Activated B cell treated with CpG ODN at 0.5 μM for 24 hours (primary cell): Measurements from ENCODE around the gene OR9A4. TPM values are rescaled to one million over a fixed set of nuclear protein-coding genes. Genes with fewer than 3 reads are reported as not detected.

Source experiments
- ATAC-seq: fragments of 200-7000 bp; cut with Tn5 transposase; one replicate; pipeline ENCODE4 v1.10.0; 2021; ENCODE audit warnings: low read depth, mild to moderate bottlenecking, moderate library complexity
- CTCF ChIA-PET: fragments of 350-600 bp; sonication (Branson Sonifier 250); formaldehyde crosslinking; loops from one replicate; lab custom pipeline; 2021; ENCODE audit warnings: antibody characterized with exemption; lab: Charles Lee
- POLR2A ChIA-PET: fragments of 350-600 bp; sonication (Branson Sonifier 250); formaldehyde crosslinking; loops from one replicate; lab custom pipeline; 2021; ENCODE audit warnings: antibody characterized with exemption; lab: Charles Lee
- DNase-seq: peaks from one replicate; pipeline ENCODE4 v3.0.0; 2022
- H3K27ac Mint-ChIP-seq: one replicate; pipeline ENCODE4 v1.8.0; 2020; ENCODE audit warnings: mixed read lengths
- H3K27me3 Mint-ChIP-seq: one replicate; pipeline ENCODE4 v1.8.0; 2021; ENCODE audit warnings: mixed read lengths
- H3K36me3 Mint-ChIP-seq: one replicate; pipeline ENCODE4 v1.8.0; 2021; ENCODE audit warnings: low read depth, mixed read lengths
- H3K4me1 Mint-ChIP-seq: one replicate; pipeline ENCODE4 v1.8.0; 2021; ENCODE audit warnings: mixed read lengths
- H3K4me3 Mint-ChIP-seq: one replicate; pipeline ENCODE4 v1.8.0; 2020; ENCODE audit warnings: mild to moderate bottlenecking, mixed read lengths
- H3K9me3 Mint-ChIP-seq: one replicate; pipeline ENCODE4 v1.8.0; 2020; ENCODE audit warnings: mixed read lengths
- CTCF ChIP-seq: fragments of 200-600 bp; IDR thresholded peaks from one replicate; pipeline ENCODE4 v1.8.0; 2022; ENCODE audit warnings: antibody characterized with exemption, mild to moderate bottlenecking
- intact Hi-C: fragments of 100-400 bp; cut with micrococcal nuclease; formaldehyde crosslinking; loops from one replicate; pipeline ENCODE4 v1.15.1; 2024
- total RNA-seq: library from RNA; stranded (reverse); gene quantifications from 2 replicates; pipeline ENCODE4 v1.2.3, GENCODE V29; 2022

Gene OR9A4
- total RNA-seq, 1 donor from 2014 or later: not detected

GRCh38 chr7:141949911-141950310, 33.7 kb downstream of the OR9A4 start:
- intact Hi-C loops: no loop called here
- DNase-seq (no peak), ATAC-seq (no peak)
- POLR2A ChIA-PET: no interaction called here
- H3K36me3 Mint-ChIP-seq: no peaks in the 10 kb centered on the region
- peaks cover 2% of the 10 kb centered on the region for H3K27me3 Mint-ChIP-seq
- no peak overlapping the region for H3K4me3 Mint-ChIP-seq
- no peaks in the 10 kb centered on the region for H3K9me3 Mint-ChIP-seq
- H3K4me1 Mint-ChIP-seq: peaks cover 5% of the 10 kb centered on the region
- no peak for TF ChIP-seq CTCF
- CTCF ChIA-PET: no interaction called here
- H3K27ac Mint-ChIP-seq: no peak overlapping the region

GRCh38 chr7:141950806-141951205, 34.6 kb downstream of the OR9A4 start:
- peaks cover 2% of the 10 kb centered on the region for H3K27me3 Mint-ChIP-seq
- DNase-seq (no peak), ATAC-seq (no peak)
- H3K36me3 Mint-ChIP-seq: no peaks in the 10 kb centered on the region
- no peak for TF ChIP-seq CTCF
- POLR2A ChIA-PET: no interaction called here
- no peaks in the 10 kb centered on the region for H3K9me3 Mint-ChIP-seq
- H3K27ac Mint-ChIP-seq: no peak overlapping the region
- H3K4me3 Mint-ChIP-seq: no peak overlapping the region
- intact Hi-C loops: no loop called here
- H3K4me1 Mint-ChIP-seq: peaks cover 2% of the 10 kb centered on the region
- CTCF ChIA-PET: no interaction called here

- H3K27ac Mint-ChIP-seq: no peak overlapping the region
- no peak overlapping the region for H3K4me3 Mint-ChIP-seq
- ChIA-PET CTCF (interaction anchor here (1.1 kb wide), 1 partner anchor 23 kb away, joined by 3 read pairs; no protein-coding TSS in a partner anchor), POLR2A (no interaction called here)
- DNase-seq (no peak), ATAC-seq (no peak)
- peaks cover 2% of the 10 kb centered on the region for H3K27me3 Mint-ChIP-seq
- peaks cover 6% of the 10 kb centered on the region for H3K4me1 Mint-ChIP-seq
- H3K36me3 Mint-ChIP-seq: no peaks in the 10 kb centered on the region
- intact Hi-C loops: no loop called here
- no peaks in the 10 kb centered on the region for H3K9me3 Mint-ChIP-seq
- TF ChIP-seq CTCF: no peak
Measured at GRCh38 chr7:141952461-141952860, 36.3 kb downstream of the OR9A4 start.

GRCh38 chr7:141954334-141954733, 38.1 kb downstream of the OR9A4 start:
- Mint-ChIP-seq H3K9me3 (no peaks in the 10 kb centered on the region), H3K4me1 (peaks cover 6% of the 10 kb centered on the region), H3K36me3 (no peaks in the 10 kb centered on the region), H3K27ac (no peak overlapping the region), H3K4me3 (no peak overlapping the region), H3K27me3 (no peaks in the 10 kb centered on the region)
- ChIA-PET CTCF (interaction anchor here (0.6 kb wide), 1 partner anchor 42 kb away, joined by 3 read pairs; no protein-coding TSS in a partner anchor), POLR2A (interaction anchor here (0.7 kb wide), 1 partner anchor 22 kb away, joined by 8 read pairs; no protein-coding TSS in a partner anchor)
- intact Hi-C loops: no loop called here
- ATAC-seq: no peak
- DNase-seq: no peak
- no peak for TF ChIP-seq CTCF

- CTCF ChIA-PET: no interaction called here
- no peaks in the 10 kb centered on the region for H3K36me3 Mint-ChIP-seq
- no peak for TF ChIP-seq CTCF
- no peak for DNase-seq
- peaks cover 19% of the 10 kb centered on the region for H3K4me1 Mint-ChIP-seq
- peaks cover 4% of the 10 kb centered on the region for H3K9me3 Mint-ChIP-seq
- H3K27ac Mint-ChIP-seq: no peak overlapping the region
- H3K27me3 Mint-ChIP-seq: no peaks in the 10 kb centered on the region
- H3K4me3 Mint-ChIP-seq: no peak overlapping the region
- ATAC-seq: no peak
- intact Hi-C loops: no loop called here
- POLR2A ChIA-PET: no interaction called here
Measured at GRCh38 chr7:141956084-141956483, 39.9 kb downstream of the OR9A4 start.
